Amniotic stem cell (primary cell): Measurements from ENCODE around the gene RBL2.
A peak's percentile ranks its signal among the peaks of the same experiment; 100 is the strongest.
"Not testable (repeated sequence)": the region's sequence is repeated elsewhere in the genome, so short reads cannot be mapped to it uniquely, and the experiment has no call there.

Experiments
- DNase-seq: peaks from one replicate; lab custom pipeline; 2025; lab: John Stamatoyannopoulos, UW

The RBL2 gene, protein sequence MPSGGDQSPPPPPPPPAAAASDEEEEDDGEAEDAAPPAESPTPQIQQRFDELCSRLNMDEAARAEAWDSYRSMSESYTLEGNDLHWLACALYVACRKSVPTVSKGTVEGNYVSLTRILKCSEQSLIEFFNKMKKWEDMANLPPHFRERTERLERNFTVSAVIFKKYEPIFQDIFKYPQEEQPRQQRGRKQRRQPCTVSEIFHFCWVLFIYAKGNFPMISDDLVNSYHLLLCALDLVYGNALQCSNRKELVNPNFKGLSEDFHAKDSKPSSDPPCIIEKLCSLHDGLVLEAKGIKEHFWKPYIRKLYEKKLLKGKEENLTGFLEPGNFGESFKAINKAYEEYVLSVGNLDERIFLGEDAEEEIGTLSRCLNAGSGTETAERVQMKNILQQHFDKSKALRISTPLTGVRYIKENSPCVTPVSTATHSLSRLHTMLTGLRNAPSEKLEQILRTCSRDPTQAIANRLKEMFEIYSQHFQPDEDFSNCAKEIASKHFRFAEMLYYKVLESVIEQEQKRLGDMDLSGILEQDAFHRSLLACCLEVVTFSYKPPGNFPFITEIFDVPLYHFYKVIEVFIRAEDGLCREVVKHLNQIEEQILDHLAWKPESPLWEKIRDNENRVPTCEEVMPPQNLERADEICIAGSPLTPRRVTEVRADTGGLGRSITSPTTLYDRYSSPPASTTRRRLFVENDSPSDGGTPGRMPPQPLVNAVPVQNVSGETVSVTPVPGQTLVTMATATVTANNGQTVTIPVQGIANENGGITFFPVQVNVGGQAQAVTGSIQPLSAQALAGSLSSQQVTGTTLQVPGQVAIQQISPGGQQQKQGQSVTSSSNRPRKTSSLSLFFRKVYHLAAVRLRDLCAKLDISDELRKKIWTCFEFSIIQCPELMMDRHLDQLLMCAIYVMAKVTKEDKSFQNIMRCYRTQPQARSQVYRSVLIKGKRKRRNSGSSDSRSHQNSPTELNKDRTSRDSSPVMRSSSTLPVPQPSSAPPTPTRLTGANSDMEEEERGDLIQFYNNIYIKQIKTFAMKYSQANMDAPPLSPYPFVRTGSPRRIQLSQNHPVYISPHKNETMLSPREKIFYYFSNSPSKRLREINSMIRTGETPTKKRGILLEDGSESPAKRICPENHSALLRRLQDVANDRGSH

DNA sequence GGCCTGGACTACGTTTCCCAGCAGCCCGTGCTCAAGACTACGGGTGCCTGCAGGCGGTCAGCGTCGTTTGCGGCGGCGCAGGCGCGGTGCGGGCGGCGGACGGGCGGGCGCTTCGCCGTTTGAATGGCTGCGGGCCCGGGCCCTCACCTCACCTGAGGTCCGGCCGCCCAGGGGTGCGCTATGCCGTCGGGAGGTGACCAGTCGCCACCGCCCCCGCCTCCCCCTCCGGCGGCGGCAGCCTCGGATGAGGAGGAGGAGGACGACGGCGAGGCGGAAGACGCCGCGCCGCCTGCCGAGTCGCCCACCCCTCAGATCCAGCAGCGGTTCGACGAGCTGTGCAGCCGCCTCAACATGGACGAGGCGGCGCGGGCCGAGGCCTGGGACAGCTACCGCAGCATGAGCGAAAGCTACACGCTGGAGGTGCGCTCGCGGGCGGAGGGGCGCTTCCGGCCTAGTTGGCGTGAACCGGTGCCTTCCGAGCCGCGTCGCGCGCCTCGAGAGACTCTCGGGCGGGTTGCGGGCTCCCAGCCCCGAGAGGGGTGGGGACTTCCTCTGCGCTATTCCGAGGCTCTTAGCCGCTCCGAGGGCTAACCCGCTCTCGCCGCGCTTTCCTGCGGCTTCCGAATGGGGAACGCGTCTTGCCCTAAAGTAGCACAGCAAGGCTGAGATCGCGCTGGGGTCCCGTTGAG lies at the start of gene RBL2:
Gene RBL2 (plus strand): TSS at position 95 of the 689 bp plus-strand sequence. CDS start 86 bp downstream, at position 181.
- DNase-seq, result peak; percentile 47

DNA sequence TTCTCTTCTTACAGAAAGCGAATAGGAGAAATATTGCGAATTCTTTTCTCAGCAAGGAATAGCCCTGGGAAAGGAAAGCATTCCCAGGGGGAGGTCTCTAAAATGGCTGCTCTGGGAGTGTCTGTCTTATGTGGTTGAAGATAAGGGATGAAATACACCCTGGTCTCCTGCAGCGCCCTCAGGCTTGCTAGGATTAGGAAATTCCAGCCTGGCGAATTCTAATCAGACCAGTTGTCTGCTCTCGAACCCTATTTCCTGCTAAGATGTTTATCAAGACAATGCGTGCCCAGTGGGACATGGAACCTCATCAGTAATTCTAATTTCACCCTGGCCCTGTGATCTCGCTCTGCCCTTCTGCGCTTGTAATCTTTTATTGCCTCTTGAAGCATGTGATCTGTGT lies 49.7 kb upstream of the RBL2 start:
- DNase-seq, result not testable (repeated sequence)

DNA sequence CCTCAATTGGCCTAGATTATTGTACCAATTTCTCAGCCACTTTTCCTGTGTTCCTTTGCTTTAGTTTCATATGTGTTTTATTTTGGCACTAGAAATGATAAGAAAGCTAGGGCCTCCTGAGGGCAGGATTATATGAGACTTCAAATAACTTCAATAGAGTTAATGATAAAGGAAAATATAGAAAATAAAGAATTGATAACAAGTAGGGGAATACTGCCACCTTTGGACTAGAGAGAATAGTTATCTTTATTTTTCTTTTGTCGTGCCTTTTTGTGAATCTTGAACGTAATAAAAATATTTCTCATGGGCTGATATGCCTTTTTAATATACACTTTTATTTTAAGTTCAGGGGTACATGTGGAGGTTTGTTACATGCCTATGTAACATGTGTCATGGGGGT lies 29.3 kb upstream of the RBL2 start:
- no peak for DNase-seq

DNA sequence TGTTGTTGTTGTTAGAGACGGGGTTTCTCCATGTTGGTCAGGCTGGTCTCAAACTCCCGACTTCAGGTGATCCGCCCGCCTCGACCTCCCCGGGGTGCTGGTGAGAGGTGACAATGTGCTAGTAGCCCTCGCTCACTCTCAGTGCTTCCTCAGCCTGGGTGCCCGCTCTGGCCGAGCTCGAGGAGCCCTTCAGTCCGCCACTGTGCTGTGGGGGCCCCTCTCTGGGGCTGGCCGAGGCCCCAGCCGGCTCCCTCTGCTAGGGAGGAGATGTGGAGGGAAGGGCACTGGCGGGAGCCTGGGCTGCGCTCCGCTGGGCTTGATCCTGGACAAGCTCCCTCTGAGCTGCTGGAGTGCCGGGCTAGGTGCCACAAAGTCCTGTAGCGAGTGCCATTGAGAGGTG lies 21.7 kb upstream of the RBL2 start:
- no peak for DNase-seq

DNA sequence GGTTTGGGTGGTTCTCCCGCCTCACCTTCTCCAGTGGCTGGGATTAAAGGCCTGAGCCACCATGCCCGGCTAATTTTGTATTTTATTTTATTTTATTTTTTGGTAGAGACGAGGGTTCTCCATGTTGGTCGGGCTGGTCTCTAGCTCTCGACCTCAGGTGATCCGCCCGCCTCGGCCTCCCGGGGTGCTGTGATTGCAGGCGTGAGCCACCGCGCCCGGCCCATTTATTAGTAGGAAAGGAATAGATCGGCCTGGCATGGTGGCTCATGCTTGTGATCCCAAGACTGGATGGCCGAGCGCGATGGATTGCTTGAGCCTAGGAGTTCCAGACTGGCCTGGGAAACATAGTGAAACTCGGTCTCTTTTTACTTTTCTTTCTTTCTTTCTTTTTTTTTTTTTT lies 20.4 kb upstream of the RBL2 start:
- DNase-seq, result no peak

DNA sequence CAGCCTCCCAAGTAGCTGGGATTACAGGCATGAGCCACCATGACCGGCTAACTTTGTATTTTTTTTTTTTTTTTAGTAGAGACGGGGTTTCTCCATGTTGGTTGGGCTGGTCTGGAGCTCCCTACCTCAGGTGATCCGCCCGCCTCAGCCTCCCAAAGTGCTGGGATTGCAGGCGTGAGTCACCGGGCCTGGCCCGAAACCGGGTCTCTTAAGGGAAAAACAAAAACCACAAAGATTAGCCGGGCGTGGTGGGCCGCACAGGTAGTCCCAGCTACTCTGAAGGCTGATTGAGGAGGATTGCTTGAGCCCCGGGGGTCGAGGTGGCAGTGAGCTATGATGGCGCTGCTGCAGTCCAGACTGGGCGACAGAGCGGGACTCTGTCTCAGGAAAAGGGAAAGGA lies 19.9 kb upstream of the RBL2 start:
- DNase-seq, result no peak

DNA sequence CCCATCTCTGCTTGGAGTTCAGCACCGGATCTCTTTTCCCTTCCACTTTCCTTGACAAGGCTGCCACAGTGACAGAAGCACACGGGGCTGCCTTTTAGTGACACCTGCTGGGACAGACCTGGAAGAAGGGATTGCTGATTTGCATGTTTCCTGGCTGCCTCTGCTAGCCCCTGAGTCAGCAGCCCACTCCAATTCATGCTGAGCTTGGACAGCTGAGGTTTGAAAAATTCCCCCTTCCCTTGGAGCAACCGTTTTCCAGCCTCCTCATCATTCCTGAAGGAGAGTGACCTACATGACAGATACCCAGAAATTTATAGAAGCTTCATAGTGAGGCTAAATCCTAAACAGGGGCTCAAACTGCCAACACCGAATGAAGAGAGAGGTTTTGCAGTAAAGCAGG lies 18.8 kb upstream of the RBL2 start:
- no peak for DNase-seq

DNA sequence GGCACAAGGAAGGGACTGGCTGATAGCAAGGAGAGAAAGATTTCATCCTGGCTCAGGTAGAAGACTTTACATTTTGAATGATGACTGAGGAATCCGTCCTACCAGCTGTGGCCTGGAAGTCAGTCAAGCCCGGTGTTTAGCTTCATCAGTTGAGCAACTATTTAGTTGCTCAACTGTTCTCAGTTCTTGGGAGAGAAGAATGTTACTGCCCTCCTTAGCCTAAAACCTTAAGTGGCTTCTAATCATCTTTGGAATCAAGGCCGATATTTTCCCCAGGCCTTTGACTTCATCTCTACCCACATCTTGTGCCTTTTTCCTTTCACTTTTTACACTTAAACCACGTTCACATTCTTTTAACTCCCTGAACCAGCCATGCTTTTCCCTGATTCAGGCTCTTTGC lies 17.3 kb upstream of the RBL2 start:
- DNase-seq, result no peak

DNA sequence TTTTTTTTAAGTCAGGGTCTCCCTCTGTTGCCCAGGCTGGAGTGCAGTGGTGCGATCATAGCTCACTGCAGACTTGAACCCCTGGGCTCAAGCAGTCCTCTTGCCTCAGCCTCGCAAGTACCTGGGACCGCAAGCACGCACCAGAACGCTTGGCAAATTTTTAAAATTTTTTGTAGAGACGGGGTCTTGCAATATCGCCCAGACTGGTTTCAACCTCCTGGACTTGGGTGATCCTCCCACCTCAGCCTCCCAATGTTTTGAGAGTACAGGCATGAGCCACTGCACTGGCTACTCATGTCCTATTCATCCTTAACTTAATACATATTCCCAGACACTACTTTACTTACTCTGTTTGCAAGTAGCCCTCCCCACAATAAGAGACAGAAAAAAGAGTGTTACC lies 16.3 kb upstream of the RBL2 start:
- DNase-seq, result no peak

DNA sequence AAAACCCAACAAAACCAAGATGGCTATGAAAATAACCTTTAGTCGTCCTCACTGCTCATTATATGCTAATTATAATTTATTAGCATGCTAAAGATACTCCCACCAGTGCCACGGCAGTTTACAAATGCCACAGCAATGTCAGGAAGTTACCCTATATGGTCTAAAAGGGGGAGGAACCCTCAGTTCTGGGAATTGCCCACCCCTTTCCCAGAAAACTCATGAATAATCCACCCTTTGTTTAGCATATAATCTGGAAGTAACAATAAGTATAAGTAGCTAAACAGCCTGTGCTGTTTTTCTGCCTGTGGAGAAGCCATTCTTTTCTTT lies 14.9 kb upstream of the RBL2 start:
- DNase-seq, result not testable (repeated sequence)

DNA sequence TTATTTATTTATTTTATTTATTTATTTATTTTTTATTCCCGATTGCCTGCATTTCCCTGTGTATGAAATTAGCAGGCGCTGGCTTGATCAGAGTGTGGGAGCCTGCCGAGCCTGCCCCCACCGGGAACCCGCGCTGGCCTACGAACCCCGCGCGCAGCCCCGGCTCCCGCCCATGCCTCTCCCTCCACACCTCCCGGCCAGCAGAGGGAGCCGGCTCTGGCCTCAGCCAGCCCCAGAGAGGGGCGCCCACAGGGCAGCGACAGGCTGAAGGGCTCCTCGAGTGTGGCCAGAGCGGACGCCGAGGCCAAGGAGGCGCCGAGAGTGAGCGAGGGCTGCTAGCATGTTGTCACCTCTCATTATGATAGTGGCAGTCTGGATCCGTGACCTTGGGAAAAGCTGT lies 13.0 kb upstream of the RBL2 start:
- DNase-seq, result no peak

DNA sequence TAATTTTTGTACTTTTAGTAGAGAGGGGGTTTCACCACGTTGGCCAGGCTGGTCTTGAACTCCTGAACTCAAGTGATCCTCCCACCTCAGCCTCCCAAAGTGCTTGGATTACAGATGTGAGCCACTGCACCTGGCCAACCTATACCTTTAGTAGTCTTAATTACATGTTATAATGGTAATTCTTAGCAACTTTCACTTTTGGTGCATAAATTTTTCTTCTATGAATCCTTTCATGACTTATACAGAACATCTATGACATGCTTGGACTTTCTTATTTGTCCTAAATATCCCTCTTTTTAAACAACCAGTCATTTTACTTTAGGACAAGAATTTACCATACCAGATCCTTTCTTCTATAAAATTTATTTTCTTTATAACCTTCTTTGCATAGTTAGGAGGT lies 10.3 kb upstream of the RBL2 start:
- not testable (repeated sequence) for DNase-seq

DNA sequence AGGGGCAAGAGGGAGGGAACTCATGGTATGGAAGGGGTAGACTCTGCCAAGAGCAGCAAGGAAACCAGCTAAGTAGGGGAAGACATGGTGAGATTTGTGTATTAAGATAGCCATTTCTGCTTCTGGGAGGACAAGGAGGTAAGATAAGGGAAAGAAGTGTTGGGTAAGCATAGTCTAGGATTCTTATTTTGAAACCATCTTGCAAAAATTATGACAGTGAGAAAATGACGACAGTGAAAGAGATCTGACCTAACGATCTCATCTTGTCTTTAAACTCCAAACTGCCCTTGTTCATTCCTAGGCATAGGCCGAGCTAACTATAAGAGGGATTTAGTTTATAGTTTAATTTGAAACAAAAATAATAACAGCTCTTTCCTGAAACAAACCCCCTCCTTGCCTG lies 5.6 kb upstream of the RBL2 start:
- DNase-seq, result no peak

DNA sequence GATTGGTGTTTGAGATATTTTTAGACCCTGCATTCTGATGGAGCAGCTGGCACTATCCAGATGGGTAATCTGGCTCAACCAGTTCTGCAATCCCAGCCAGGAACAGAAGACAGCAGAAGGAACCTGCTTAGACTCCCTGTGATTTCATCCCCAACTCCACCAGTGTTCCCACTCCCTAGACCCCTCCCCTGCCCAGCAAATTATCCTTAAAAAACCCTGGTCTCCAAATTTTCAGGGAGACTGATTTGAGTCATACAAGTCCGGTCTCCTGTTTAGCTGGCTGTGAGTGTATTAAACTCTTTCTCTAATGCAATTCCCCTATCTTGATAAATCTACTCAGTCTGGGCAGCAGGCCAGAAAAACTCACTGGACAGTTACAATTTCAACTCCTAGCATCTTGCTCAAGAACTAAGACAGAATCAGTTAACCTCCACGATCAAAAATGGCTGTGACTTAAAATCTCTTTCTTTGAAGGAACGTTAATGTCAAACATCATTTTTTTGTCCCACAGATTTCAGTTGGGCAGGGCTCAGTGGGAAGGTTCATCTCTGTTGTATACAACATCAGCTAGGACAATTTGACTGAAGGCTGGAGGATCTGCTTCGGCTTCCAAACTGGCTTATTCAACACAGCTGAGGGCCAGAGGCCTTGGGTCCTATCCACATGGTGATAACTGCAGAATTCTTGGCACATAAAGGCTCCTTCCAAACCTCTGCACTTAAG lies 4.9 kb upstream of the RBL2 start:
- DNase-seq, result no peak

DNA sequence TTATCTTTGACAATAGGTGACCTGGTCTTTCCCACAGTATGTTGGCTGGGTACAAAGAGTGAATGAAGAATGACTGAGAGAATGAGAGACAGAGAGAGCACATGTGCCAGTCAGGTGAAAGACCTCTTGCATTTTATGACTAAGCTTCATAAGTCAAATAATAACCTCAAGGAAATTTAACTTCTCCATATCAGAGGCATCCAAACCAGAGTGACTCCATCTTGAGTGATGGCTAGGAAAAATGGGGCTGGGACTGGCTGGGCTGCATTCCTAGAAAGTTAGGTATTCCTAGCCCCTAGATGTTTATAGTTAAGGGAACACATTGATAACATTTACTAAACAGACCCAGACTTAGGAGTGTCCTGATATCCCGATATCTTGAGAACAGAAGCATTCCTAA lies 3.9 kb upstream of the RBL2 start:
- DNase-seq, result no peak

DNA sequence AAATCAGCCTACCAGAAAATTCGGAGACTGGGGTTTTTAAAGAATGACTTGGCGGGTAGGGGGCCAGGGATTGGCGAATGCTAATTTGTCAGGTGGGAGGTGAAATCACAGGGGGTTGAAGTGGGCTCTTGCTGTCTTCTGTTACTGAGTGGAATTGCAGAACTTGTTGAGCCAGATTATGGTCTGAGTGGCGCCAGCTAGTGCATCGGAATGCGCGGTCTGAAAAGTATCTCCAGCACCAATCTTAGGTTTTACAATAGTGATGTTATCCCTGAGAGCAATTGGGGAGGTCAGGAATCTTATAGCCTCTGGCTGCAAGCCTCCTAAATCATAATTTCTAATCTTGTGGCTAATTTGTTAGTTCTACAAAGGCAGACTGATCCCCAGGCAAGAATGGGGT lies 762 bp upstream of the RBL2 start:
- DNase-seq, result no peak

DNA sequence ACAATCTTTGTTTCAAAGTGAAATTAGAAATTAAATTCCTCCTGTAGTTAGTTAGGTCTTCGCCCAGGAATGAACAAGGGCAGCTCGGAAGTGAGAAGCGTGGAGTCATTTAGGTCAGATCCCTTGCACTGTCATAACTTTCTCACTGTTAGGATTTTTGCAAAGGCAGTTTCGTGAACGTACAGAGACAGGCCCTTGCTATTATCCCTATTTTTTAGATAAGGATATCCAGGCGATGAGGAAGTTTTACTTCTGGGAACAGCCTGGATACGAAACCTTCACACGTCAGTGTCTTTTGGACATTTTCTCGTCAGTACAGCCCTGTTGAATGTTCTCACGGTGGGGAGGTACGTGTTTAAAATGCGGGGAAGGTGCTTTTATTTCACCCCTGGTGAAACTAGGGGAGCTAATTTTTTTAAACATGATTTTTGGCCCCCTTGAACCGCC lies 318 bp upstream of the RBL2 start:
- no peak for DNase-seq

DNA sequence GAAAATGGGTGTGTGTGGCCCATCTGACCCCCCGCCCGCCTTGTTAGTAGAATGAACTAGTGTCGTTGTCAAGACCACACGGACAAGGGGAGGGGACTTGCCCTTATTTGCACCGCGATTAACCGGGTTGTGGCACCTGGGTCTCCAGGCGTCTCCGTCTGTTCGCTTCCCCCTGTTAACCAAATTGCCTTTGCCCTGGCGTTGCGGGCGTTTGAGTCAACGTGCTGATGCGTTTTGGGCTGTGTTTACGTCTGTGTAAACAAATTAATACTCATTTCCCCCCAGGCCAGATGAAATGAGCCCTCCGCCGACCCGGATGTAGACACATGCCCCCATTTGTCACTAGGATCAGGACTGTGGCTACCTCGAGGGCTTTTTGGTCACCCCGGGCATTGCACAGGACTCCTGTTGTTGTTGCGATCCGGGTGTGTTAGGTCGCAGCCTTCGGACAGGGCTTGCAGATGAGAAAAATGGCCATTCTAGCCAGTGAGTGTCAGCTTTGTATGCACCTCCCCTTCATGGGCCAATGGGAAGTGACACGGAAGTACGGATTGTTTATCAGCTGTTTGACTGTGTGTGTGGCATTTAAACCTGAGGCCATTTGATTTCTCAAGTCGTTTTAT lies 906 bp downstream of the RBL2 start:
- DNase-seq, result peak; percentile 46

DNA sequence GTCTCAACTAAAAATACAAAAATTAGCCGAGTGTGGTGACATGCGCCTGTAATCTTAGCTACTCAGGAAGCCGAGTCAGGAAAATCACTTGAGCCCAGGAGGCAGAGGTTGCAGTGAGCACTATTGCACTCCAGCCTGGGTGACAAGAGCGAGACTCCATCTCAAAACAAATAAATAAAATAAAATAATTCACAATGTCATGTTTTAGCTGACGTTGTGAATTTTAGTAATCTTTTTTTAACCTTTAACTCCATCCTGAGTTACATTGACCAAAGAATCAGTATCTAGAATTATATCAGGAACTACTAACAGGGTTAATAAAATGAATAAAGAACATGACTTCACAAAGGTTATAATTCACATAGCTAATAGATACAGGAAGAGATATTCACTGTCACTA lies 5.9 kb downstream of the RBL2 start:
- no peak for DNase-seq

DNA sequence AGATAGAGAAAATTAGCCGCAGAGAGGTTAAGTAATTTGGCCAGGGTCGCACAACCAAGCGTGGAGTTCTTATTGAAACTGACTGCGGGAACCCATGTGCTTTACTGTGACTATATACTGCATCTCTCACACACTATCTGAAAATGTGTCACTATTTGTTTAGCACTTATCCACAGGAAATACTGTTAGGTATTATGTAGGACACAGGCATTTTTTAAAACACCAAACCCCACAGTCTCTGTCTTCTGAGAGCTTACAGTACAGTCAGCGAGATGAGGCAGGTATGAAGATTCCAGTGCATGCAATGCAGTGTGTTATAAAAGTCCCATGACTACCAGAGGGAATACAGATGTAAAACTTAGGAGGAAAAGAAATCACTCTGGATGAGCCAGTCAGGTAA lies 11.3 kb downstream of the RBL2 start:
- DNase-seq, result no peak

DNA sequence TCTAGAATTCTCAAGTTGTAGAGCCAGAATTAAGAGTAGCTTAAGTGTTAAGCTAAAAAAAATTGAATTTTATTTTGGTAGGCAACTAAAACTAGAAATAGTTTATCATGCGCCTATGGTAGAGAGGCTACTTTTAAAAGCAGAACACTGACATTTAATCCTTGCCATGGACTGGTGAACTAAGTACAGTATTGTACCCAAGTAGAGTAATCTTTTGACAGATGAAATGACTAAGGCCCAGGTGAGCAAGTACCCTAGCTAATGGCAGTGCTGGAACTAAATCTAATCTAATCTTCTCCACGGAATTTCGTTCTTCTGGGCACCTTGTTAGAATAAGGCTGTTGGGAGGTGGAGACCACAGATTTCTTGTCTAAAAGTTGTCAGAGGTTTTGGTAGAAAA lies 11.8 kb downstream of the RBL2 start:
- DNase-seq, result no peak
